K562 (cell line): ENCODE results near the gene DHX58. TPM values are rescaled to one million over a fixed set of nuclear protein-coding genes. Genes with fewer than 3 reads are reported as not detected.
A peak's percentile ranks its signal among the peaks of the same experiment; 100 is the strongest.

Source experiments
- CAMTA2 ChIP-seq: fragments of 250-450 bp; sonication (Bioruptor Pico); conservative IDR thresholded peaks from 2 replicates; pipeline ENCODE4 v1.5.1; 2022
- ELK3 ChIP-seq: fragments of 450-650 bp; formaldehyde crosslinking; IDR thresholded peaks from 2 replicates; pipeline ENCODE4 v1.4.0; 2020; ENCODE audit warnings: mild to moderate bottlenecking
- ID3 ChIP-seq, 2 experiments: fragments of 250-450 bp in 1 of 2; fragments of 450-650 bp in 1 of 2; sonication (Bioruptor Pico) in 1 of 2; IDR thresholded peaks; 2 replicates each; pipeline versions ENCODE4 v1.6.1 to v1.8.0; 2016 to 2021; ENCODE audit warnings: mild to moderate bottlenecking in 2 of 2, moderate library complexity in 2 of 2, missing compliant biosample characterization in 1 of 2, missing genetic modification characterization in 1 of 2
- NKRF ChIP-seq: fragments of 450-650 bp; IDR thresholded peaks from 2 replicates; pipeline ENCODE4 v1.6.1; 2016; ENCODE audit warnings: borderline replicate concordance
- SAFB ChIP-seq: fragments of 200-400 bp; formaldehyde crosslinking; IDR thresholded peaks from 2 replicates; pipeline ENCODE4 v1.6.1; 2017; ENCODE audit warnings: low read depth, low read length, borderline replicate concordance
- STAT6 ChIP-seq: sonication (generic); formaldehyde crosslinking; IDR thresholded peaks from 2 replicates; pipeline ENCODE4 v1.8.1; 2023; ENCODE audit warnings: mild to moderate bottlenecking, missing genetic modification reagents
- ZFX ChIP-seq: sonication (generic); formaldehyde crosslinking; IDR thresholded peaks from 2 replicates; pipeline ENCODE4 v1.8.0; 2022; ENCODE audit warnings: mild to moderate bottlenecking, missing genetic modification reagents, moderate library complexity
- ZNF239 ChIP-seq: fragments of 250-450 bp; sonication (Bioruptor Pico); IDR thresholded peaks from 2 replicates; pipeline ENCODE4 v1.4.0; 2020; ENCODE audit warnings: mild to moderate bottlenecking
- ZSCAN29 ChIP-seq: fragments of 450-650 bp; IDR thresholded peaks from 2 replicates; pipeline ENCODE4 v1.6.1; 2017
- polyA plus RNA-seq, 8 experiments: library from polyadenylated mRNA; depleted of rRNA in 4 of 8; stranded (reverse) in 5 of 8; unstranded in 3 of 8; fragments of >200 nt; fragmentation: Nextera tagmentation in 2 of 8; fragmentation: Illumina TruSeq in 1 of 8; extraction: Ambion mirVana in 2 of 8; extraction: Trizol in 1 of 8; gene quantifications; 2 replicates each; pipeline versions ENCODE4 v1.2.1 to v1.2.3, GENCODE V29; 2011 to 2014; ENCODE audit warnings: inconsistent platforms in 1 of 8, missing spikeins in 1 of 8
- total RNA-seq, 7 experiments: library from RNA; depleted of rRNA in 6 of 7; stranded (reverse); fragments of >200 nt in 6 of 7; fragmentation: Illumina TruSeq in 2 of 7; extraction: Trizol in 2 of 7; gene quantifications; 2 replicates each; pipeline versions ENCODE4 v1.2.1 to v1.2.3, GENCODE V29; 2011 to 2021; ENCODE audit warnings: low replicate concordance in 1 of 7
- TF ChIP-seq, protein P1 (sequence below): sonication (generic); formaldehyde crosslinking; IDR thresholded peaks from 2 replicates; pipeline ENCODE4 v1.8.0; 2022; ENCODE audit warnings: mild to moderate bottlenecking, missing genetic modification reagents, borderline replicate concordance
- TF ChIP-seq, protein P2 (sequence below): sonication (generic); formaldehyde crosslinking; IDR thresholded peaks from 2 replicates; pipeline ENCODE4 v1.8.0; 2023; ENCODE audit warnings: mild to moderate bottlenecking, missing genetic modification reagents

DHX58 gene
- total and polyA plus RNA-seq, 9 of the 15 experiments (the other 6 are each of a cell fraction or from before 2014, with no cell fraction given): 0.15 to 3.0 (median 1.4) TPM

DNA sequence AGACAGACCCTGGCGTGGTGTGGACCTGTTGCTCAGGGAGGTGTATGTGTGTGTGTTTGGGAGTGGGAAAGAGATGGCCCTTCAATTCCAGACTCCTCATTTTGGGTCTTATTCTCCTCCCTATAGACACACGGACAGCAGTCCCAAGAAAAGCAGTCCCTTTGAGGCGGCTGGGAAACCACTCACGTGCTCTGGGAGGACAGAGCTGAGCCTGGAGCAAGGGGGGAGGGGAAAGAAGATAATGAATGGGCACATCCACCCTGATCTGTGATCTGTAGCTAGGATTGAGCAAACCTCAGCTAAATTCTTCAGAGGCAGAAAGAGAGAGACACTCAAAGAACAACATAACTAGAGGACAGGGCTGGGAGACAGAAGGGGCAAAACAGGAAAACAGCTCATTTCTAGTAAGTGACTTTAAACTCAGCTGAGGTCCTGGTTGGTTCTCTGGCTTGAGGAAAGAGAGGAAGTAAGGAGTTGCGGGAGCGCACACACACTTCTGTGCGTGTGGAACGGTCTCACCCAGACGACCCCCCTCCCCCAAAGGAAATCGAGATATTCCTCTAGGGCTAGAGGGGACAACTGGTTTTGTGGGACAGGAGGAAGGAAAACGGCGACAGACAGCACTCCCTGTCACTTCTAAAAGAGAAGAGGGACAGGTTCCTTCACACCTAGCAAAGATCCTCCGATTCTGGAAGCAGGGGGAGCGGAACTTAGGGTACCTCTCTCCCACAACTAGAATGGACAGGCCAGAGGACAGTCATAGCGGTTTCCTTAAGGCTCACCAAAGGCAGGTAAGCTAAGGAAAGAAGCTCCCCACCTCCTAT is 41.6 kb upstream of the DHX58 start (continued):
- TF ChIP-seq NKRF (no peak; the same call in 1 of the 2 replicates), CAMTA2 (CRISPR knock-in tag) (no peak), ID3 (CRISPR knock-in tag; IDR thresholded peaks at IDR 0.05) (no peak), ID3 (tag; IDR thresholded peaks at IDR 0.05) (no peak), ZFX (CRISPR knock-in tag) (no peak; the same call in 1 of the 2 replicates), ZNF239 (no peak), ZSCAN29 (no peak), STAT6 (CRISPR knock-in tag) (no peak), SAFB (no peak), ELK3 (CRISPR knock-in tag) (no peak)
- TF ChIP-seq, protein P1, sequence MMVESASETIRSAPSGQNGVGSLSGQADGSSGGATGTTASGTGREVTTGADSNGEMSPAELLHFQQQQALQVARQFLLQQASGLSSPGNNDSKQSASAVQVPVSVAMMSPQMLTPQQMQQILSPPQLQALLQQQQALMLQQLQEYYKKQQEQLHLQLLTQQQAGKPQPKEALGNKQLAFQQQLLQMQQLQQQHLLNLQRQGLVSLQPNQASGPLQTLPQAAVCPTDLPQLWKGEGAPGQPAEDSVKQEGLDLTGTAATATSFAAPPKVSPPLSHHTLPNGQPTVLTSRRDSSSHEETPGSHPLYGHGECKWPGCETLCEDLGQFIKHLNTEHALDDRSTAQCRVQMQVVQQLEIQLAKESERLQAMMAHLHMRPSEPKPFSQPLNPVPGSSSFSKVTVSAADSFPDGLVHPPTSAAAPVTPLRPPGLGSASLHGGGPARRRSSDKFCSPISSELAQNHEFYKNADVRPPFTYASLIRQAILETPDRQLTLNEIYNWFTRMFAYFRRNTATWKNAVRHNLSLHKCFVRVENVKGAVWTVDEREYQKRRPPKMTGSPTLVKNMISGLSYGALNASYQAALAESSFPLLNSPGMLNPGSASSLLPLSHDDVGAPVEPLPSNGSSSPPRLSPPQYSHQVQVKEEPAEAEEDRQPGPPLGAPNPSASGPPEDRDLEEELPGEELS (CRISPR knock-in tag): 0 out of 2 replicates have a peak, but pooled peaks have one; percentile 42
- TF ChIP-seq, protein P2, sequence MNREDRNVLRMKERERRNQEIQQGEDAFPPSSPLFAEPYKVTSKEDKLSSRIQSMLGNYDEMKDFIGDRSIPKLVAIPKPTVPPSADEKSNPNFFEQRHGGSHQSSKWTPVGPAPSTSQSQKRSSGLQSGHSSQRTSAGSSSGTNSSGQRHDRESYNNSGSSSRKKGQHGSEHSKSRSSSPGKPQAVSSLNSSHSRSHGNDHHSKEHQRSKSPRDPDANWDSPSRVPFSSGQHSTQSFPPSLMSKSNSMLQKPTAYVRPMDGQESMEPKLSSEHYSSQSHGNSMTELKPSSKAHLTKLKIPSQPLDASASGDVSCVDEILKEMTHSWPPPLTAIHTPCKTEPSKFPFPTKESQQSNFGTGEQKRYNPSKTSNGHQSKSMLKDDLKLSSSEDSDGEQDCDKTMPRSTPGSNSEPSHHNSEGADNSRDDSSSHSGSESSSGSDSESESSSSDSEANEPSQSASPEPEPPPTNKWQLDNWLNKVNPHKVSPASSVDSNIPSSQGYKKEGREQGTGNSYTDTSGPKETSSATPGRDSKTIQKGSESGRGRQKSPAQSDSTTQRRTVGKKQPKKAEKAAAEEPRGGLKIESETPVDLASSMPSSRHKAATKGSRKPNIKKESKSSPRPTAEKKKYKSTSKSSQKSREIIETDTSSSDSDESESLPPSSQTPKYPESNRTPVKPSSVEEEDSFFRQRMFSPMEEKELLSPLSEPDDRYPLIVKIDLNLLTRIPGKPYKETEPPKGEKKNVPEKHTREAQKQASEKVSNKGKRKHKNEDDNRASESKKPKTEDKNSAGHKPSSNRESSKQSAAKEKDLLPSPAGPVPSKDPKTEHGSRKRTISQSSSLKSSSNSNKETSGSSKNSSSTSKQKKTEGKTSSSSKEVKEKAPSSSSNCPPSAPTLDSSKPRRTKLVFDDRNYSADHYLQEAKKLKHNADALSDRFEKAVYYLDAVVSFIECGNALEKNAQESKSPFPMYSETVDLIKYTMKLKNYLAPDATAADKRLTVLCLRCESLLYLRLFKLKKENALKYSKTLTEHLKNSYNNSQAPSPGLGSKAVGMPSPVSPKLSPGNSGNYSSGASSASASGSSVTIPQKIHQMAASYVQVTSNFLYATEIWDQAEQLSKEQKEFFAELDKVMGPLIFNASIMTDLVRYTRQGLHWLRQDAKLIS (CRISPR knock-in tag): no peak
